Activated CD4-positive, alpha-beta T cell treated with anti-CD3 and anti-CD28 coated beads, Interleukin-2, amount 50 U/mL, for 4 hours (primary cell): ENCODE measurements around the gene SMAD3.

Experiments used
- DNase-seq, 2 experiments: peaks; one replicate each; pipeline ENCODE4 v3.0.0-alpha.2; 2020

The SMAD3 gene

DNA sequence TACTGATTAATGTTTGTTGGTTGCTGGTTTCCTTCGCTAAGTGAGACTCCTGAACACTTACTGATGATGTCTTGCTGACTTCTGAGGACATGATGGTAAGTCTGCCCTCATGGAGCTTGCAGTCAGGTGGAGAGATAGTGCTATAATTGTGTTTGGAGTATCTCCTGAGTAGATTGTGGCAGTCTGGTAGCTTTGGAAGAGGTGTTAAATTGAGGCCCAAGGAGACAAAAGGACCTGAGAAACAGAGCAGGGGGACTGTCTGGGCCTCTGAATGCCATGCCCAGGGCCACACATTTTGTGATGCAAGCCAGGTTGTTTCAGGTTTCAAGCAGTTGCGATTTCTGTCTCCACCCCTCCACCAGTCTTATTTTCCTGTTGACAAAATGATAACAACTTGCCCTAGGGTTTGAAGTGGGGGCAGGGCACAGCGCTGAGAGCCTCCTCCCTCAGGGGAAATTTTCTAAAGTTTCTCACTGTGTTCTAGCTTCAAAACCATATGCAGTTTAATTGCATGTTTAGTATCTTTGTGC lies 16.7 kb downstream of the SMAD3 start:
- DNase-seq: peak; percentile 52 to 63

DNA sequence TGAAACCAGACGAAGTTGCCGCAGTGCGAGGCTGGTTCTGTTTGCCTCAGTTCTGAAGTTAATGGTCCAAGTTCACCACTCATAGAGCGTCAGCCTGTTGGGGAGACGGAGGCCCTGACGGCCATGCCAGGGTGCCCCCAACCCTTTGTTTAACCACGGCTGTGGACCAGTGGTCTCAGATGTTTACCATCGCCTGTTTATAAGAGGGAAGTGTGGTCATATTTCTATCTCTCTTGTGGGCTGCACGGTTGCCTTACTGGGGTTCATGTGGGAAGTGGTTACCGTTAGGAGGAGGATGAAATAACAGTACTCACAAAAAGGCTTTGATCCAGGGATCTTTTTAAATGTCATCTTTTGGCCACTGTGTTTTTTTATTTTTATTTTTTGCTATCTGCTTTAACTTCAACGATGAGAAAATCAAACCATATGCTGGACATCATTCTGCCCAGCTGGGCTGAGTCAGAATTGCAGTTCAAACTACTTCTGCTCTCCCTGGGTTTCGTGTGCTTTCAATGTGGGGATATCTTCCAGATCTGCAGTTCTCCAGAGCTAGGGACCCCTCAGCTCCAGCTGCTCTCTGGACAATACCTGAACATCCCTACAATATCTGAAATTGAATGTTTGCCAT lies 17.8 kb downstream of the SMAD3 start:
- DNase-seq: no peak

- no peak for DNase-seq
Observed at GRCh38 chr15:67084561-67084960, 19.2 kb downstream of the SMAD3 start.

DNA sequence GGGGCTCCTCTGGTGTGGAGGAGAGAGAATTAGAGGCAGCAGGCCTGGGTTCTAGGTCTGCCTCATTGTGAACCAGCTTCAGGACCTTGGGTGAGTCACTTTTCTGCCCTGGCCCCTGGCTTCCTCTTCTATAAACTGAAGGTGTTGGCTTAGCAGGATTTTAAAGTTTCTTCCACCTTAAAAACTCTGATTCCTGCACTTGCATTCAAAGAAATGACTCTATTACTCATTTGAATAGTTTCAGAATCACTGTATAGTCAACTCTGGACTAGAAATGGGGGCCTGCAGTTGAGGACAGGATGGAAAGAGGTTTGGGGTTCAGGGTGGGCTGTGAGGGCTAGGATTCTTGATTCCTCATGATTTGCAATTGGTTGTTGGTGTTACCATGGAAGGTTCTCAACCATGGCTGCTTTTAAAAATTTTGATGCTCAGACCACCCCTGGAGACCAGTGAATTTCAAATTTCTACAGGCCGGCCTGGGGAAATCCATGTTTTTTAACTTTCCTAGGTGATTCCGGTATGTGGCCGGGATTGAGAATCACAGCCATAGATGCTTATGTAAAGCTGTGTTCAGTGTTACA lies 19.9 kb downstream of the SMAD3 start:
- no peak for DNase-seq

GRCh38 chr15:67085818-67086636 lies 20.6 kb downstream of the SMAD3 start:
- no peak for DNase-seq

DNA sequence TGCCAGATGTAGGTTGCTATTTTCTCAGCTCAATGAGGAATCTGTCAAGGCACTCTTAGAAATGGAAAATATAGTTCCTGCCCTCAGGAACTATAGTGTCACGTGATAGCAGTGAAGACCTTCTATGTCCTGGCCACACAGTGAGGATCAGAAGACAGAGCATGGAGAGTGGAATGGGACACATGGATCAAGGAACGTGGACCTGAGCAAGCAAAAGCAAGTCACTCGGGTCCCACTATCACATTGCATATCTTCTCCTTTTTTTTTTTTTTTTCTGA lies 21.2 kb downstream of the SMAD3 start:
- no peak for DNase-seq

DNA sequence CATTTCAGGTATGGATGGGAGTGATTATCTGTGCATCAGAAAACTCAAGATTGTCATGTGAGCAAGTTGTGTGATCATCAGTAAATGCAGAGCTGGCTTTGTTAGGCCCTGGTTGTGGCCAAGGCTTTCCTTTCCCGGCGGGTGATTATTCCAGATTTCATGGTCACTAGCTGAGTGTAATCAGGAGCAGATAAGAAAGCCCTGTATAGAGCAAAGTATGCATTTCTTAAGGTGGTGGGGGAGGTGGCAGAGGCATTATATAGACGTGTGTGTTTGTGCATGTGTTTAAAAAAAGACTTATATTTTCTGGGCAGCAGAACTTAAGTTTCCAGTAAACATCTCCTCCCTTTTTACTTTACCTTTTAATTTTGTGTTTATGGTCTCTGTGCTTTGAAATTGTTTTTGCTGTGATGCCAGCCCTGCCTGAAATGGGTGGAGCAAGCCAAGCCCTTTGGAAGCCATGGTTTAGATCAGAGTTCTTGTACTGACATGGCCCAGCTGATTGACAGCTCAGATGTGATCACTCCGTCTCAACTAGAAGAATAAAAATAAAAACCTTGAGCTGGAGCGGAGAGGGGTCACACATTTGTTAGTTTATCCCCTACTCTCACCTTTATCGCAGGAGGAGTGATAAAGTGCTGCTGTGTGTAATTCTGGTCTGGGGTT lies 22.2 kb downstream of the SMAD3 start:
- no peak for DNase-seq

DNA sequence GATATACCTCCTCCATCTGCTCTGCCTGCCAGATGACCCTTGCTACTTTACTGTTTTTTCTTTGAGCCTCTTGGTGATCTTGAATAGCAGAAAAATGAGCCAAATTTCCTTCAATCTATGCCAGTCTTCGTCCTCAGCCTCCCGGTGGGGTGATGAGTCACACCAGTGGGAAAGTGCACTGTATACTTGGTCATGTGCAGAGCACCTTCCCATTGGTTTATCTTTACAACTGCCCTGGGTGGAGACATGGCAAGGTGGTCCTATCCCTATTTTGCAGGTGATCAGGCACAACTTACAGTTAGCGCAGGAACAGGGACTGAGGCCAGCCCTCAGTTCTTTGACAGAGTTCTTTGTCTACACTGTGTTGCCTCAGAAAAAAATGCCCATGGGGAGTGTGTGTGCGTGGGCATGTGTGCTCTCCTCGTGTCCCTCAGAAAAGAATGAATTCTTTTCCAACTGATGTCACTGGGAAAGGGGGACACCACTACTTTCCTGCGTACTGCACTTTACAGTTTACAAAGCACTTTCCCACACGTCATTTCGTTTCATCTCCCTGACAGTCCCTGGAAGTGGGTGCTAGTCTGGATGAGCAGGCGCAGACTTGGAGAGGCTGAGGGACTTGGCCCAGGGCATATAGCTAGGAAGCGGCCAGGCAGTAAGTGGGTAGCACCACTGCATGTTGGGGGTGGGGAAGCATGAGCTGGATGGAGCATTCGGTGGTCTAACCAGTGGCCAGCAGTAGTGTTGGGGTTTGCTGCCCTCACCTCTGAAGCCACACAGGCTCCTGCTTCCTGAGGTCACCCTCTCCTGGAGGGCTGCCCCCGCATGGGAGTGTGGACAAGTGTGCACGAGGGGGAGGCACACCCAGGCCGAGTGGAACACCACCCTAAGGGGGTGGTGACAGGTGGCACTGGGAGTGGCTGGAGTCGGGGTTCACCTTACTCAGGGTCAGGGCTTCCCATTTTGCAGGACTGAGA lies 24.1 kb downstream of the SMAD3 start:
- no peak for DNase-seq

DNA sequence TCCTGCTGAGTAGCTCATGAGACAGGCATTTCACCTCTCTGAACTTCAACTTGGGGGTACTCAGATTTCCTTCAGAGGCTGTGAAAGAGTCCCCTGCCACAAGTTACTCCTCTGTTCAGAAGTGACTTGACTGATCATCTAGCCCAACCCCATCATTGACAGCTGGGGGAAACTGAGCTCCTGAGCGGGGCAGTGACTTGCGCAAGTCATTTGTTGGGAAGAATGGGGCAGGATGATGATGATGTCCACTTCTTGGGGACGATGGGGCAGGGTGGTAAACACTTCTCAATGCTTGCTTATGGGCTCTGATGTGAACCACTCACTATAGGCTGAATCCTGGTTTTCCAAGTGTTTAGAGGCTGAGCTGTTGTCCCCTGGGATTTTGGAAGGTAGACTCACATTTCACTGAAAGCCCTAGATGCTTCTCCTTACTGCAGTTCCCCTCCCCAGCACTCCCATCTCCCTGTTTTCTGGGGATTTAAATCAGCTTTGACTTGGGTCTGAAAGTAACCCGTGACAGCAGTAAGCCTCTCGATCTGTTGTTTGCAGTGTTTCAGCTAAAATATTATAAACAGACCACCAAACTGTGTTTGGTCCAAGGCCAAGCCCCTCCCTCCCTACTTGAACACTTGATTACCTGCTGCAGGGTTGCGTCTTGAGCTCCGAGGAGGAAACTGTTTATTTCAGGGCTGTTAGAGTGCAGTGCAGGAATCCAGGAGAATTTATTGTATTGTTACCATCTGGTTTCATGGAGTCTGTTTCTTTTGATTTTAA lies 25.1 kb downstream of the SMAD3 start:
- DNase-seq: no peak

GRCh38 chr15:67091071-67091979 lies 25.9 kb downstream of the SMAD3 start:
- DNase-seq: peak; percentile 46 to 52

GRCh38 chr15:67091980-67092677 lies 26.7 kb downstream of the SMAD3 start:
- no peak for DNase-seq

DNA sequence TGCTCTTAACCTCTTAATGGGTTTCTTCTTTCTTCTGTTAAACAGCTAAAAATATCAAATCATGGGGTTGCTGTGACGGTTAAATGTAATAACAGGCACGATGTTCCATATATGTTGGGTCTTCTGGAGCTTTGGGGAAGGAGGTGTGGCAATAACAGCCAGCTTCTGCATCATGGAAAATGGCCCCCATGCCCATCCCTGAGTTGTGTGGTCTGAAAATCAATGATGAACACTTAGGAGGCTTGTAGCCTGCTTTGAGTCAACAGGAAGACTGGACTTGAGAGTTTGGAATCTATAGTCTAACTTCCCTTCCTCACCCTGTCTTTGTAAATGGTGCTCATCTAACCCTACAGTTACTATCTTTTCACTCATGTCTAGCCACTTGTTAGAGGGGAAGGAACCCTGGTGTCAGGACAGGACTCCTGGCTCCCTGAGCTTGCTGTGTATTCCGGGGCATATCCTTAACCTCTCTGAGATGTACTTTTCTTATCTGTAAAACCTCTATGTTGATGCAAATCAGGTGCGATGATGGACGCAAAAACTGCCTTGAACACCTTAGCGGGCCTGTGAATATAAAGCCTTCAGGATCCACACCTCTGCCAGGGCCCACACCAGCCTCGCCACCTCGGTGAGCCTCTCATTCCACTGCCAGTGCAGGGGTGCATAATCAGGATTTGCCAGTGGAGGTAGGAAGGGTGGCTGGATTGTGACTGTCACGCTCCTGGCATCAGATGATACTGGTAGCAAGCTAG lies 27.5 kb downstream of the SMAD3 start:
- DNase-seq: no peak

DNA sequence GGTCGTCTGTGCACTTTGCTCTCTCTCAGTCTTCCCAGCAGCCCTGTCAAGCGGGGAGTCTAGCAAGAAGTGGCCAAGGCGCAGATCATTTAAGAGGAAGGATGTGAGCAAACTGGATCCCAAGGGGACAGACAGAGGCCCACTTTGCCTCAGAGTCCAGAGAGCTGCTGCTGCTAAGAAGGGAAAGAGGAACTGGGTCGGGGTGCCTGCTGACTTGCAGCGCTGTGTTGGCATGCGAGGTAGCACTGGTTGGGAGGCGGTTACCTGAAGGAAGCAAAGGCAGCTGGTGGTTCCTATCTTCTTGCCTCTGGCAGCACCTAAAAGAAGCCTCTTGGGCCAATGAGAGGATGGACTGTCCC lies 28.1 kb downstream of the SMAD3 start:
- DNase-seq: no peak

- no peak for DNase-seq
Observed at GRCh38 chr15:67094001-67094826, 28.8 kb downstream of the SMAD3 start.

GRCh38 chr15:67095912-67096311 lies 30.5 kb downstream of the SMAD3 start:
- no peak for DNase-seq

DNA sequence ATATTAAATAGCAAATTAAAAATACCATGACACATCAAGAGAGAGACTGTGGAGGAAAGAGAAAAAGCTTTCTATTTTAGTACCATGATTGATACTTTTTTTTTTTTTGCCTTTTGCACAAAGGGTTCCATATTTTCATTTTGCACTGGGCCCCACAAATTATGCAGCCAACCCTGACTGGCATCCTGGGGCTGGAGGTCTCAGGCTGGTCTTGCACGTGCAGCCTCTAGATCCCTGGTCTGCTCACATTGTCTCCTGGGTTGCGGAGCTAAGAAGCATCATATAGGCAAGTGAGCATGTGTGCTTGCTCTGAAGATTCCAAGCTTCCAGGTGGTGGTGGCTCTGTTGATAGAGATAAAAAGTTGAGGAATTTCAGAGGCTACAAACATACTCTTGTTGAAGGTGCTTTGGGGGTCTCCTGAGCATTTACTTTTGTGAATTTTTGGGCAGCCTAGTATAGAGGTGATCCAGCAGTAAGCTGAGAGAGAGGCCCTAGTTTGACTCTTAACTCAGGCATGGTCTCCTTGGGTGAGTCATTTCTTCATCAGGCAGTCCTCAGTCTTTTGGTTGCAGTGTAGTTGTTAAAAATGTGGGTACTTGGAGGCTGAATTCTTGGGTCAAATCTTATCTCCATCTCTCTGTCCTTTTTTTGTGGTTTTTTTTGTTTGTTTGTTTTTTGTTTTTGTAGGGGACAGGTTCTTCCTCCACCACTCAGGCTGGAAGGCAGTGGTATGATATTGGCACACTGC lies 31.3 kb downstream of the SMAD3 start:
- no peak for DNase-seq

DNA sequence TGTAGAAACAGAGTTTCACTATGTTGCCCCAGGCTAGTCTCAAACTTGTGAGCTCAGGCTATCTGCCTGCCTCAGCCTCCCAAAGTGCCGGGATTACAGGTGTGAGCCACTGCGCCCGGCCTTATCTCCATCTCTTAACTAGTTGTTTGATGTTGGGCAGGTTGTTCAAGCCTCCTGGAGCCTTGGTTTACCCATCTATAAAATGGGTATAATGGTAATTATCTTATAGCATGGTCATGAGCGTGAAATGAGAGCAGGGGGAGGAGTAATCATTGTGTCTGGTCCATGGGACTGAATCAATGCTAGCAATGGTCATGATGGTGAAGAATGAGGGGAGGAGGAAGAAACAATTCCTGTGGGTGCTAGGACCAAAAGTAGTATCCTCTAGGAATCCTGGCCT lies 32.0 kb downstream of the SMAD3 start:
- no peak for DNase-seq
